ENCODE measurements around the gene CPT2.
"Not testable (repeated sequence)": the region's sequence is repeated elsewhere in the genome, so short reads cannot be mapped to it uniquely, and the experiment has no call there.

CPT2 gene

DNA sequence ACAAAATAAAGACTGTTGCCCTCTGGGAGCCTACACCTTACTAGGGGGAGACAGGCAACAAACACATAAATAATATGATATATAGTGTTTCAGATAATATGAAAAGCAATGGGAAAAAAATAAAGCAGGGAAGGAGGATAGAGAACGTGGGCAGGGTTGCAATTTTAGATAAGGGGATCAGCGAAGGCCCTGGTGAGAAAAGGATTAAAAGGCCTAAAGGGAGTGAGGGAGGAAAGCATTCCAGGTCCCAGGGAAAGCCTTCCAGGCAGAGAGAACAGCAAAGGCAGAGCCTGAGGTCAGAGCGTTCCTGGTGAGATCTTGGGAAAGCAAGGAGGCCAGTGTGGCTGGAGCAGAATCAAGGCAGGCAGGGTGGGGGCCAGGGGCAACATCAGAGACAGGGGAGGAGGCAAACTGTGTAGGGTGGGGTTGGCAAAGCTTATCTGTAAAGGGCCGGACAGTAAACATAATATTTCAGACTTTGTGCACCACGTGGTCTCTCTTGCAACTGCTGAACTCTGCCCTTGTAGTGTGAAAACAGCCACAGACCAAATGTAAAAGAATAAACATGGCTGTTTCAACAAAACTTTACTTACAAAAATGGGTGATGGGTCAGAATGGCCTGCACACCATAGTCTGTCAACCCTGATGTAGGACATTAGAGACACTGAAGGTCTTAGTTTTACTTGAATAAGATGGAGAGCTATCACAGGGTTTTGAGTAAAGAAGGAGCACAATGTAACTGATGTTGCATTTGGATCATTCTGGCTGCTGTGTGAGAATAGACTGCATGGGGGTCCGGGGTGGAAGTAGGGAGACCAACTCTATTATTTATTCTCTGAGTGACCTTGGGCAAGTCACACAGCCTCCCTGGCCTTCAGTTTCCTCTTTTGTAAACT is 13.3 kb upstream of the CPT2 start:
- no peak for DNase-seq

DNA sequence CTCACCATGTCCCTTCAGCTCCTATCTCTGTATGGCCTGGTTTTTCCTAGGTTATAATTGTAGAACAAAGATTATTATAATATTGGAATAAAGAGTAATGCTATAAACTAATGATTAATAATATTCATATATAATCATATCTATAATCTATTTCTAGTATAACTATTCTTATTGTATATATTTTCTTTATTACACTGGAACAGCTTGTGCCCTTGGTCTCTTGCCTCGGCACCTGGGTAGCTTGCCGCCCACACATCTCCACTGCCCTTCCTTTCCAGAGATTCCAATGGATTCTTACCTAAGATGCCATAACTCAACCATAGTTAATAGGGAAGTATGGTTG is 10.7 kb upstream of the CPT2 start:
- not testable (repeated sequence) for DNase-seq

DNA sequence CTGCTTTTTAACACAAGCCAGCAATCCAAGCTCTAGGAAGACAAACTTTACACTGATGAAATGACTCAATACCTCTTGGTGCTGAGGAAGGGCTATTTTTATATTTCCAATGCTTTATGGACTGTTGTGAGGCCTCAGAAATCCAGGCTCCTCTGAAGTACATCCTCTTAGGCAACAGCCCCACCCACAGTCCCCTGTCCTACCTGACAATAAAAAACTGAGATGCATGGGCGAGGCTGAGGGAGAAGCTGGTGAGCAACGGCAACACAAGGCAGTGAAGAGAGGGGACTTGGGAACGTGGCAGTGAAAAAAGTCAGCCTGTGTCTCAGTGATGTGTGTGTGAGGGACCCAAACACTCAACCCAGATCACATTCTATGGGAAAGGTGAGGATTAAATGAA is 10.1 kb upstream of the CPT2 start:
- no peak for DNase-seq

DNA sequence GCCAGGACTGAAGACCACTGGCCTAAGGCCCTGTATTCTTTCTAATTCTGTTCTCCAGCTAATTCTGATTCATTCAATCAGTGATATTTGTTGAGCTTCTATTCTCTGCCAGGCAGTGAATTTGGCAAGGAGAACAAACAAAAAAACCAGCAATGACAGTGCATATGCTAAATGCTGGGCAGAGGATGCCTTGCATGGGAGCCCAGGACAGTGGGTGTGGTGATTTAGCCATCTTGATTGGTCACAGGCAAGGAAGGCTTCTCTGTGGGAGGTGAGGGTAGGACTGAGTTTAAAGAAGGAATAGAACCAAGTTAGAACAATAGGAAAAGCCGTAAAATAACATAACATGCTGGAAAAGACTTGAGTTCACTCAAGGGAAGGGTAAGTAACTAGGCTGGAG is 9.2 kb upstream of the CPT2 start:
- no peak for DNase-seq

DNA sequence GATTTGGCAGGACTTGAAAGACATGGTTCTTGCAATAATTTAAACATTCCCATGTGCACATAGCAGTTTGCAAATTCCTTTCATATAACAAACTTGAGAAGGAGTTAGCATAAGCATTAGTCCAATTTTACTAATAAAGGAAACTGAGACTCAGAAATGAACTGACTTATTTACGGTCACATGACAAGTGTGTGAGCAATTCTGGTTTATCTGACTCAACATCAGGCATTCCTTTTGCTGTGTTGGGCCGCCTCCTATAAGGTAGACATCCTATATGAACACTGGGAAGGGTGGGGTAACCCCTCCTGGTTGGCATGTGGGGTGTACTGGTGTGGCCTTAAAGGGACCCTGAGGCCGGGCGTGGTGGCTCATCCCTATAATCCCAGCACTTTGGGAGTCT is 8.5 kb upstream of the CPT2 start:
- DNase-seq, result no peak

DNA sequence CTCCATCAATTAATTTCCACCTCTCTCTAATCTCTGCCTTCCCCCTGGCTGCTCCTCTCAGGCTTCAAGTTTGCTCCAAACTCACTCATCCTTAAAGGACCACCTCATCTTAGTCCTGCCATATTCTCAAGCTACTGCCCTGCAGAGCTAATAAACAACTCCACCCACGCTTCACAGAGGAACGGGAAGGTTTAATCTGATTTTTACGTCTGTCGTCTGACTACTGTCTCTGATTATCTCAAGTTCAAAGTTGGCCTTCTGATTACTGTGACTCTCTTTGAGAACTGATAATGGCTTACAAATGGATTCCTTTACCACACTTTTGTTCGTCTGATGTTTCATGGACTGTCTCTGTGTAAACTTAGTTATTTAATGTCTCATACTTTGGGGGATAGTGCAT is 7.6 kb upstream of the CPT2 start:
- DNase-seq, result no peak

DNA sequence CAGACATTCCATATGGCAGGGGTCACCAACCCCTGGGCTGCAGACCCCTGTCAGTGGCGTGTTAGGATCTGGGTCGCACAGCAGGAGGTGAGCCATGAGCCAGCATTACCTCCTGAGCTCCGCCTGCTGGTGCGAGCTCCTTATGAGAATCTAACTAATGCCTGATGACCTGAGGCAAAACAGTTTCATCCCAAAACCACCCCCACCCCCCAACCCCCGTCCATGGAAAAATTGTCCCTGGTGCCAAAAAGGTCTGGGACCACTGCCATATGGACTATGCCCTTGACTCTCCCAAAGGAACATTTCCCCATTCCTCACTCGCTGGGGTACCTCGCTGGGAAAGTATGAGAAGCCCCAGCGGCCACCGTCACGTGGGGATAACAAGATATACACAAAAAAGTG is 6.4 kb upstream of the CPT2 start:
- DNase-seq, result no peak

DNA sequence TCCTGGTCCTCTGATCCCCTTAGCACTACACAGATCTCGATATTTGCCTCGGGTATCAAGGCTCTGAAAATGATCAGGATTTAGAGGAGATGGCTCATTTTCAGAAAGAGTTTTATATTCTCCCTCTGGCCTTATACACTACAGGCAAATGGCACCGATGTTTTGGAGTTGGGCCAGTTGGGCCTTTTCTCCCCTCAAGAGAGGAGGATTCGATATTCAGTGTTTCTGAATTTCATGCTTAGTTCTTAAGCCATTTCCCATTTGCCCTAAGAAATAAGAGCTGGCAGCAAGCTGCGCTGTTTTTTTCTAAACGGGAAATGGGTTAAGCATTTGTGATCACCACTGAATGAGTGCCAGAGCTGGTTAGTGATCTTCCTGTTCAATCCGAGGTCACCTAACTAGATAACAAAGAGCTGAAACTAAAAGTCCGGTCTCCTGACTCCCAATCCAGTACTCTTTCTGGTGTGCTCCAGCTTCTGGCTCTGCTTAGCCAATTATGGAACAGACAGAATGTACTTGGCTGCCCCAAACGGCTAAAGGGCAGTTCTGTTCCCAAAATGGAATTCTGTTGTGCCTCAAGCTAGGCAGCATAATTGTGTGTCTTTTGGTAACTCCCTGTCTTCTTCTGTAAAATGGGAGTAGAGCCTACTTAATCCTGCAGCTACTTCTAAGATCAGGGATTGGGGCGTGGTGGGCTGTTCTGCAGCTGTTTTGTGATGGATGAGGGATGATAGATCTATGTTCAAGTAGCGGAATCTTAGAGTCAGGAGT is 1.2 kb upstream of the CPT2 start:
- no peak for DNase-seq

DNA sequence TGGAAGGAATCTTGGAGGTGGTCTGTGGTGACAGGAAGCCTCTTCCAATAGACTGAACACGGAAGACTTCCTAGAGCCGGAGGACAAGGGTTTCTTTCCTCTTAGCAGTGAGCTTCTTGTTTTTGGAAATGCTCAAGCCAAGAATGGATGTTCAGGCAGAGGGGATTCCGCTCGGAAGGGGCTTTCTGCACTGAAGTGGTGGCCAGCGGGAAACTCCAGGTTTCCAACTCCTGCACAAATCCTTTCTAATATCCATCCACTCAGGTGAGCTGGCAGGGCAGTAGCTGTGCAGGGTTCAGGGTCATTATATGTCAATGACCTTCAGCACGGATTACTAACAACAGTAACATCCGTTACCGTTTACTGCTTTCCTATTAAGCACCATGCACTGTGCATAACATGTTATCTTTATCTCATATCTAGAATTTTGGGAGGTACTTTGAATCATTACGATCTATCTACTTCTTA is 573 bp upstream of the CPT2 start:
- no peak for DNase-seq

DNA sequence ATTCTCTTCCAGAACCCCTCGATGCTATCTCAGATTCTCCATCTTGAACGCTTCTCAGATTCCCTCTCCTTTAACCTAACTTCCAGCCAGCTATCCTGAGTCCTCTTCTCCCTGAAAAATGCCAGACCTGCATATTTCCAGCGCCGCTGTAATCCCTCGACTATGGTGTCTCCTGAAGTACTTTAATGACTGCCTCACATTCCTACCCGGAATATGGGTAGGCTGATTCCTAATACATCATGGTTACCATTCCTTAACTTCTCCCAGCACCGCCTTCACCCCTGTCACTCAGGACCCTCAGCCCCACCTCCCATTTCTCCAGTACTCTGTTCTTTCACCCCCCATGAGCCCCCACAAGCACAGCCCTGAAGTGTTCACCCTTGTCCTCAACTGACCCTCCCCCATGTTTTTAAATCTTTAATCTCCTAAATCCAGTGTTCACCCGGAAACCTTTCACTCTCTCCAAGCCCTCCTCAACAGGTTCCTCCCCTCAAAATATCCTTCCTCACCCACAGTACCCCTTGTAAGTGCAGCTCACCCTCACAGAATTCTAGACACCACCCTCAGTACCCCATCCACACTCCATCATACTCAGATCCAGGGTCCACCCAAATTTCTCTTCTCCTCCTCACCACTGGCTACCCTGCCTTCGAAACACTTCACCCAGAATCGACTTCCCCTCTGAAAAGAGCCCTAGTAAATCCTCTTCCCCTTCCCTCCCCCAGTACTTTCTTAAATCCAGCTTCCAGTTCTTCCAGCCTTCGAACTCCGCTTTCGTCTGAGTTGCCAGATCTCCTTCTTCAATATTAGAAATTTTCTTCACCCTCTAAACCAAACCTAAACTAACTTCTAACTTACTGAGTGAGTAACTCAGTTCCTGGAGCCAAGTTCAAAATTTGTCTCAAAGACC is 922 bp downstream of the CPT2 start:
- DNase-seq, result no peak

DNA sequence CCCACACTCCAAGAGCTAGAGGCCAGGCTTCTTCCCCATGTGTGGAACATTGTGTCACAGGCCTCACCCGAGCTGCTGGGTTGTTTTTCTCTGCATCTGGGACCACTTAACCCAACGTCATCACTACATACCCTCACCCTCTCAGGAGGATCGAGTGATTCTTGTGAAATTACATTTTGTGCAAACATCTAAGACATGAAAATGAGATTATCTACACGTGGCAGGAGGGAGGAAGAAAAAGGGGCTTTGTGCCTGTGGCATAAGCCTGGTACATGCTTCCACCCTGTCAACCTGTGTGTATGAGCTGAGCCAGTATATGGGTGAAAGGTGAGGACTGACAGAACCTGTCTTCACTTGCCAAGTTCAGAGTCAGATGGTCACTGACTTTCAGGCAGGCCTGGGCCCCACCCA is 1.6 kb downstream of the CPT2 start:
- DNase-seq, result no peak

DNA sequence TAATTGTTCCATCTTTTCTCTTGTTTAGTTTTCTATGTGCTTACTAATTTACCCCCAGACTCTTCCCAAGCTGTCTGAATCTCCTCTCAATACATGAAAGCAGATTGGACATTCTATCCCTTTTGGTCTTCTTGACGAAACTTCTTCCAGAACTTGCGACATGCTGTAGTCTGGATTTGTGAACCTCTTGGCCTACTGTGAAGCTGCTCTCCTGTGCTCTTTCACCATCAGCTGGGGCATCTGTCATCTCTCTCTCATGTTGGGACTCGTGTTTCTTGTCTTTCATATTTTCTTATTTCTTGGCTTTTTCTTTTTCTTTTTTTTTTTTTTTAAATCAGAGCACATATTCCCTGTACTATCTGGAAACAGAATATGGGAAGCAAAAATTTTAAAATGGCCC is 6.8 kb downstream of the CPT2 start:
- DNase-seq, result no peak

DNA sequence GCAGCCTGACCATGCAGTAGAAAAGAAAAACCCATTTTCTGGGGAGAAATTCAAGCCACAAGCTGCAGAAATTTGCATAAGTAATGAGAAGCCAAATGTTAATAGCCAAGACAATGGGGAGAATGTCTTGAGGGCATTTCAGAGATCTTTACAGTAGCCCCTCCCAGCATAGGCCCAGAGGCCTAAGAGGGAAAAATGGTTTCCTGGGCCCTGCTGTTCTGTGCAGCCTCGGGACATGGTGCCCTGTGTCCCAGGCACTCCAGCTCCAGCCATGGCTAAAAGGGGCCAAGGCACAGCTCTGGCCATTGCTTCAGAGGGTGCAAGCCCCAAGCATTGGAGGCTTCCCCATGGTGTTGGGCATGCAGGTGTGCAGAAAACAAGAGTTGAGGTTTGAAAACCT is 8.9 kb downstream of the CPT2 start:
- not testable (repeated sequence) for DNase-seq

DNA sequence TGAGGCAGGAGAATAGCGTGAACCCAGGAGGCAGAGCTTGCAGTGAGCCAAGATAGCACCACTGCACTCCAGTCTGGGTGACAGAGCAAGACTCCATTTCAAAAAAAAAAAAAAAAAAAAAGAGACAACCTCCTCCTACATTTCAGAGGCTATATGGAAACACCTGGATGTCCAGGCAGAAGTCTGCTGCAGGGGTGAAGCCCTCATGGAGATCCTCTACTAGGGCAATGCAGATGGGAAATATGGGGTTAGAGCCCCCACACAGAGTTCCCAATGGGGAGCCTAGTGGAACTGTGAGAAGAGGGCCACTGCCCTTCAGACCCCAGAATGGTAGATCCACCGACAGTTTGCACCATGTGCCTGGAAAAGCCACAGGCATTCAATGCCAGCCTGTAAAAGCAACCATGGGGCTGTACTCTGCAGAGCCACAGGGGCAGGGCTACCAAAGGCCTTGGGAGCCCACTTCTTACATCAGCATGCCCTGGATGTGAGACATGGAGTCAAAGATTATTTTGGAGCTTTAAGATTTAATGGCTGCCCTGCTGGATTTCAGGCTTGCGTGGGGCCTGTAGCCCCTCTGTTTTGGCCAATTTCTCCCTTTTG is 9.6 kb downstream of the CPT2 start:
- not testable (repeated sequence) for DNase-seq

DNA sequence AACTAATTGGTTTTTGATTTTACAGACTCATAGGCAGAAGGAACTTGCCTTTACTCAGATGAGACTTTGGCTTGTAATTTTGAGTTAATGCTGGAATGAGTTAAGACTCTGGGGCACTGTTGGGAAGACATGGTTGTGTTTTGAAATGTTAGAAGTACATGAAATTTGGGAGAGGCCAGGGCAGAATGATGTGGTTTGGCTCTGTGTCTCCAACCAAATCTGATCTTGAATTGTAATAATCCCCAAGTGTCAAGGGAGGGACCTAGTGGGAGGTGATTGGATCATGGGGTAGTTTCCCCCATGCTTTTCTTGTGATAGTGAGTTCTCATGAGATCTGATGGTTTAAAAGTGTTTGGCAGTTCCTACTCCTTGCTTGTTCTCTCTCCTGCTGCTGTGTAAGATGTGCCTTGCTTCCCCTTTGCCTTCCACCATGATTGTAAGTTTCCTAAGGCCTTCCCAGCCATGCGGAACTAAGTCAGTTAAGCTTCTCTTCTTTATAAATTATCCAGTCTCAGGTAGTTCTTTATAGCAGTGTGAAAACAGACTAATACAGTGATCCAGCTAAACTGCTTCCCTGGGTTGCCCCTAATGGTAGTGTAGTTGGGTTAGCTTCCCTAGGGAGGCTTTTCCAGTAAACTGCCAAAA is 10.2 kb downstream of the CPT2 start:
- no peak for DNase-seq

DNA sequence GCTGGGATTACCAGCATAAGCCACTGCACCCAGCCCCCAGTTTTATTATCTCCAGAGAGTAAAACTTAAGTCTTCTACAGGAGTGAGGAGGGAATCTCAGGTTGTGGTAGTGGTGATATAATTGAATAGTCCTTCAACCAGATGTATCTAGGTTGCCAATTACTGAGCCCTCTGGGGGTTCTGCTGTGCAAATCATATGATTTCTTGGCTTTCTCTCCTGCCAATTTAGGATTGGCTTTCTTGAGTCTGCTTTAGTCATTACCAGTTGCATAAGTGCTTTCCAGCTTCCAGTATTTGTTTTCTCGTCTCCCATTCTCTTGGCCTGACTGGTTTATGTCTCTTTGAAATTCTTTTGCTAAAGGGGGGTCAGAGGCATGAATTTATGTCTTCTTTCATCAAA is 11.1 kb downstream of the CPT2 start:
- no peak for DNase-seq

DNA sequence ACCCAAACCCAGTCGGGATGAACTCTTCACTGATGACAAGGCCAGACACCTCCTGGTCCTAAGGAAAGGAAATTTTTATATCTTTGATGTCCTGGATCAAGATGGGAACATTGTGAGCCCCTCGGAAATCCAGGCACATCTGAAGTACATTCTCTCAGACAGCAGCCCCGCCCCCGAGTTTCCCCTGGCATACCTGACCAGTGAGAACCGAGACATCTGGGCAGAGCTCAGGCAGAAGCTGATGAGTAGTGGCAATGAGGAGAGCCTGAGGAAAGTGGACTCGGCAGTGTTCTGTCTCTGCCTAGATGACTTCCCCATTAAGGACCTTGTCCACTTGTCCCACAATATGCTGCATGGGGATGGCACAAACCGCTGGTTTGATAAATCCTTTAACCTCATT is 13.7 kb downstream of the CPT2 start:
- no peak for DNase-seq

DNA sequence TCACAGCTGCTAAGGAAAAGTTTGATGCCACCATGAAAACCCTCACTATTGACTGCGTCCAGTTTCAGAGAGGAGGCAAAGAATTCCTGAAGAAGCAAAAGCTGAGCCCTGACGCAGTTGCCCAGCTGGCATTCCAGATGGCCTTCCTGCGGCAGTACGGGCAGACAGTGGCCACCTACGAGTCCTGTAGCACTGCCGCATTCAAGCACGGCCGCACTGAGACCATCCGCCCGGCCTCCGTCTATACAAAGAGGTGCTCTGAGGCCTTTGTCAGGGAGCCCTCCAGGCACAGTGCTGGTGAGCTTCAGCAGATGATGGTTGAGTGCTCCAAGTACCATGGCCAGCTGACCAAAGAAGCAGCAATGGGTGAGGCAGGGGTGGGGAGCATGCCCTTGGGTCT is 14.3 kb downstream of the CPT2 start:
- DNase-seq, result no peak

DNA sequence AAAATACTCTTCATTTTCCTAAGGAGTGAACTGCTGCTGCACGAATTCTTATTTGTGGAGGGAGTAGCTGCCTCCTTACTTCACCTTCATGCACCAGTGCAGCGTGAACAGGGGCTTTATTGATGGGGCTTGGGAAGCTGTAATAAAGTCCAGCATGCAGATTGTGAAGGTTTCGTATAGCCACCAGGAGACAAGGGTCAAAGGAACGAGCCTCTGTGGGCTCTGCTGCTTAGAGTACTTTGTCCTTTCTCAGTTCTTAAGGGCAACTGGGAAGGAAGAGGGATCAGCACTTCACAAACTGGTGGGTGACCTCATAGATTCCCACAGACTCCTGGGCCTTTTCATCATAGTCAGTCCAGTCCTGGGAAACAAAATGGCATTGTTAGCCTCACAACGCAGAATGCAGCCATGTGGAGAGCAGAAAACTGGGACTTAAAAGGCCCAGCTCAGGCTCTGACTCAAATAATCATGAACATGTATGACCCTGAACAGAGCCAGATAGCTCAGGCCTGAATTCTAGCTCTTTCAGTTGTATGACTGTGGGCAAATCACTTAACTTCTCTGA is 17.8 kb downstream of the CPT2 start:
- no peak for DNase-seq

DNA sequence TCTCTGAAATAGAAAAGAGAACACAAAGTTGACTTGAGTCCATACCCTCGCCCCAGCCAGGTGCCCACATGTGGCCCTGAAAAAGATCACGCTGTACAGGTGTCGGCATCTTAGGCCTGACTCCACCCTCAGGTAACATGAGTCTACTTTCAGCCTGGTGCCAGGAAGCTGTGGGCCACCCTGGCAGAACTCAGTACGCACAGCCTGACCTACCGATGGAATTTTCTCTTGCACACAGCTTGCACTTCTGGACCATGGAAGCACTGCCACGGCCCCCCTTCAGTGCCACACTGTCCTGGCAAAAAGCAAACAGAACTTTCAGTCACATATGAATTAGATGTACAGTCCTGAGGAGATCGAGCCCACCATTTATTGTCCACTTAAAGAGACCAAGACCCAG is 21.6 kb downstream of the CPT2 start:
- DNase-seq, result no peak

DNA sequence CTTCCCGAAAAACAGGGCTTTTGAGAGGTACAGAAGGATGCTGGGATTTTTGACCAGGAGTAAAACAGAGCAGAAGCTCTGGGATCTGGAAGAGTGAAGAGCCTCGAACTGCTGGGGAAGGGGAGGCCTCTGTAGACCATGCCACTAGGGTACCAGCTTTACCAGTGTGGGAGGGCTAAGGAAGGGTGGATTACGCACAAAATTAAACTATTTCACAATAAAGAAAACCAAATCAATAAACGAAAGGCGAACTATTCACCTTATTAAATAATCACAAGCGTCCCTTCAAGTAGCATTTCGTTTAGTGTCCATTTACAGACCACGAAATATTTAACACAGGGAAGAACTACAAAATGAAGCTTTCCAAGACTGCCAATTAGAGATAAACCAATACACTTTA is 23.1 kb downstream of the CPT2 start:
- no peak for DNase-seq
